HG03064 (cell line): ENCODE measurements around the gene FPGT.
"Not testable (repeated sequence)": the region's sequence is repeated elsewhere in the genome, so short reads cannot be mapped to it uniquely, and the experiment has no call there.

ENCODE experiments used
- ATAC-seq: cut with Tn5 transposase; IDR thresholded peaks from one replicate; pipeline ENCODE4 v1.9.1; 2021; ENCODE audit warnings: low read depth; ENCODE audit not compliant: unreplicated experiment

The FPGT gene

GRCh38 chr1:74253243-74253824 is 55.3 kb downstream of the FPGT start:
- not testable (repeated sequence) for ATAC-seq
